PC-3 (cell line): Measurements from ENCODE around the gene PI4KA. TPM values are rescaled to one million over a fixed set of nuclear protein-coding genes. Genes with fewer than 3 reads are reported as not detected.

ENCODE experiments used
- ATAC-seq: fragments of 200-7000 bp; cut with Tn5 transposase; 2 replicates; pipeline ENCODE4 v1.9.1; 2020; ENCODE audit warnings: mild to moderate bottlenecking, moderate library complexity
- BruUV-seq: library from RNA; stranded (reverse); fragments of 400-500 nt; replicated peaks from 2 replicates; lab custom pipeline; 2021; lab: Mats Ljungman, UMichigan
- CTCF ChIA-PET: fragments of 300-600 bp; sonication (Branson Sonifier 250); formaldehyde crosslinking; loops from one replicate; lab custom pipeline; 2022; ENCODE audit warnings: antibody characterized with exemption; lab: Charles Lee
- POLR2A ChIA-PET: fragments of 300-600 bp; sonication (Branson Sonifier 250); formaldehyde crosslinking; loops from one replicate; lab custom pipeline; 2022; ENCODE audit warnings: antibody characterized with exemption; ENCODE audit not compliant: unreplicated experiment; lab: Charles Lee
- DNase-seq: peaks from one replicate; pipeline ENCODE4 v3.0.0-alpha.2; 2015
- H2AFZ ChIP-seq: fragments of 300-600 bp; sonication (generic); 2 replicates; pipeline ENCODE4 v1.6.0; 2016; ENCODE audit warnings: antibody characterized with exemption, low read length
- H3F3A ChIP-seq: fragments of 300-600 bp; sonication (generic); one replicate; pipeline ENCODE4 v1.6.0; 2017; ENCODE audit warnings: antibody characterized with exemption, low read length, control low read depth, mild to moderate bottlenecking; ENCODE audit not compliant: unreplicated experiment
- H3K27ac ChIP-seq: fragments of 300-600 bp; sonication (generic); 2 replicates; pipeline ENCODE4 v1.5.1; 2016; ENCODE audit warnings: mild to moderate bottlenecking, low read length
- H3K27me3 ChIP-seq: fragments of 300-600 bp; sonication (generic); 2 replicates; pipeline ENCODE4 v1.6.1; 2016; ENCODE audit warnings: low read length, mixed read lengths
- H3K36me3 ChIP-seq: fragments of 300-600 bp; sonication (generic); 2 replicates; pipeline ENCODE4 v1.6.1; 2016; ENCODE audit warnings: low read depth, mixed run types, low read length, mixed read lengths
- H3K4me1 ChIP-seq: fragments of 300-600 bp; sonication (generic); 2 replicates; pipeline ENCODE4 v1.5.1; 2016; ENCODE audit warnings: low read length; ENCODE audit not compliant: insufficient read depth
- H3K4me2 ChIP-seq: fragments of 300-600 bp; sonication (generic); 2 replicates; pipeline ENCODE4 v1.6.0; 2016; ENCODE audit warnings: low read length
- H3K4me3 ChIP-seq: fragments of 300-600 bp; sonication (generic); 2 replicates; pipeline ENCODE4 v1.5.1; 2016; ENCODE audit warnings: mild to moderate bottlenecking, low read length, mixed read lengths
- H3K79me2 ChIP-seq: fragments of 300-600 bp; sonication (generic); 2 replicates; pipeline ENCODE4 v1.6.1; 2017; ENCODE audit warnings: low read length, mixed read lengths
- H3K9ac ChIP-seq: fragments of 300-600 bp; sonication (generic); 2 replicates; pipeline ENCODE4 v1.6.0; 2016; ENCODE audit warnings: mild to moderate bottlenecking, low read length
- H3K9me2 ChIP-seq: fragments of 300-600 bp; sonication (generic); replicated peaks from 2 replicates; pipeline ENCODE4 v1.6.1; 2016; ENCODE audit warnings: mixed run types, low read length, mixed read lengths
- H3K9me3 ChIP-seq: fragments of 300-600 bp; sonication (generic); 2 replicates; pipeline ENCODE4 v1.6.1; 2016; ENCODE audit warnings: low read length, mixed read lengths
- H4K20me1 ChIP-seq: fragments of 300-600 bp; sonication (generic); 2 replicates; pipeline ENCODE4 v1.6.1; 2016; ENCODE audit warnings: low read length, mixed read lengths
- CTCF ChIP-seq: fragments of 300-600 bp; sonication (generic); conservative IDR thresholded peaks from 2 replicates; pipeline ENCODE4 v1.5.1; 2017; ENCODE audit warnings: antibody characterized with exemption, low read depth, mild to moderate bottlenecking, low read length
- EZH2 ChIP-seq: fragments of 300-600 bp; sonication (generic); IDR thresholded peaks from one replicate; pipeline ENCODE4 v1.6.1; 2017; ENCODE audit warnings: antibody characterized with exemption, mild to moderate bottlenecking, low read length; ENCODE audit not compliant: unreplicated experiment
- EZH2phosphoT487 ChIP-seq: fragments of 300-600 bp; sonication (generic); IDR thresholded peaks from 2 replicates; pipeline ENCODE4 v1.6.1; 2018; ENCODE audit warnings: mild to moderate bottlenecking, antibody characterized with exemption, low read length, borderline replicate concordance
- intact Hi-C: fragments of 100-400 bp; cut with micrococcal nuclease; formaldehyde crosslinking; loops from 2 replicates; pipeline ENCODE4 v1.9.0; 2023
- total RNA-seq: library from RNA; depleted of rRNA; stranded (reverse); fragments of >200 nt; gene quantifications from 2 replicates; pipeline ENCODE4 v1.2.3, GENCODE V29; 2014; rRNA removed

Gene PI4KA
- total RNA-seq, 1 experiment from 2014 or later: 39.7 TPM

DNA sequence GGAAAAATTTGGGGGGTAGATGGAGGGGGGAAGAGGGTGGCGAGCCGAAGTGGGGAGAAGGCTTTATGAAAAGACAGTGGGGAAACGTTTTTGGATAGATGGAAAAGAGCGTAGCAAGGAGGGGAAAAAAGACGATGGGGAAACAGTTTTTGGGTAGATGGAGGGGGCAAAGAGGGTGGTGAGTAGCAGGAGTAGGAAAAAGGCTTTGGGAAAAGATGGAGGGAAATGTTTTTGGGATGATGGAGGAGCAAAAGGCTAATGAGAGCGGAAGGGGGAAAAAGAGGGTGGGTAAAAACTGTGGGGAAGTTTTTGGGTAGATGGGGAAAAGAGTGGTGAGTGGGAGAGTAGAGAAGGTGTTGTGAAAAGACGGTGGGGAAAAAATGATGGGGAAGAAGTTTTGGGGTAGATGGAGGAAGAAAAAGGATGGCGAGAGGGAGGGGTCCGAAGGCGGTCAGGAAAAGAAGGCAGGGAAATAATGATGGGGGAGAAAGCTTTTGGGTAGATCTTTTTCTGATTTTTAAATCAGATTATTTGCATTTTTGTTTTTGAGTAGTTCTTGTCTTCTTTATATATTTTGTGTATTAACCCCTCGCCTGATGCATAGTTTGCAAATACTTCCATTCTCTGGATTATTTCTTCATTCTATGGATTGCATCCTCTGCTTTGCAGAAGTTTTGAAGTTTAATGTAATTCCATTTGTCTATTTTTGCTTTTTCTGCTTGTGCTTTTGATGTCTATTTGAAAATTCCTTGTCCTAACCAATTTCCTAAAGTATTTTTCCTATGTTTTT lies 200.0 kb downstream of the PI4KA start:
- CTCF ChIA-PET: no interaction called here
- no peak for ATAC-seq

GRCh38 chr22:20657963-20658362 lies 200.6 kb downstream of the PI4KA start:
- H3K9me2 ChIP-seq: no peaks in the 10 kb centered on the region
- BruUV-seq: no TSS peak
- H3K79me2 ChIP-seq: no peaks in the 10 kb centered on the region
- no peak overlapping the region for H3K4me3 ChIP-seq
- no peak for ATAC-seq
- H3K27ac ChIP-seq: no peak overlapping the region
- no peak overlapping the region for H3K4me2 ChIP-seq
- H3K27me3 ChIP-seq: peaks cover 36% of the 10 kb centered on the region
- no peak overlapping the region for H3K9ac ChIP-seq
- CTCF ChIA-PET: no interaction called here
- no peaks in the 10 kb centered on the region for H3K9me3 ChIP-seq
- H3F3A ChIP-seq: no peaks in the 10 kb centered on the region
- H4K20me1 ChIP-seq: no peaks in the 10 kb centered on the region
- H2AFZ ChIP-seq: no peak overlapping the region
- H3K4me1 ChIP-seq: no peaks in the 10 kb centered on the region
- H3K36me3 ChIP-seq: no peaks in the 10 kb centered on the region
- TF ChIP-seq EZH2phosphoT487 (no peak), CTCF (no peak), EZH2 (no peak)
- intact Hi-C loops: no loop called here
- POLR2A ChIA-PET: no interaction called here
- DNase-seq: no peak

More for the DNA sequence above, 200.0 kb downstream of the PI4KA start:
- H3K9ac ChIP-seq: no peak overlapping the region
- H4K20me1 ChIP-seq: no peaks in the 10 kb centered on the region
- peaks cover 36% of the 10 kb centered on the region for H3K27me3 ChIP-seq
- BruUV-seq: no TSS peak
- POLR2A ChIA-PET: no interaction called here
- intact Hi-C loops: no loop called here
- no peaks in the 10 kb centered on the region for H3K9me3 ChIP-seq
- no peaks in the 10 kb centered on the region for H3F3A ChIP-seq
- no peaks in the 10 kb centered on the region for H3K36me3 ChIP-seq
- no peak overlapping the region for H3K27ac ChIP-seq
- no peaks in the 10 kb centered on the region for H3K4me1 ChIP-seq
- no peak overlapping the region for H3K4me2 ChIP-seq
- H2AFZ ChIP-seq: no peak overlapping the region
- H3K79me2 ChIP-seq: no peaks in the 10 kb centered on the region
- H3K4me3 ChIP-seq: no peak overlapping the region
- no peak for TF ChIP-seq EZH2
- TF ChIP-seq CTCF: no peak
- no peaks in the 10 kb centered on the region for H3K9me2 ChIP-seq
- DNase-seq: no peak

Other genes starting within 250 kb of the PI4KA start
- 2.9 and 3.0 TPM in 2 replicates for gene SERPIND1, start 84.7 kb downstream of the PI4KA start, total RNA-seq
- 12.3 and 23.9 TPM in 2 replicates for gene SNAP29, start 196 bp upstream of the PI4KA start, total RNA-seq
- gene CRKL, start 58.6 kb upstream of the PI4KA start, total RNA-seq: 35.4 and 36.2 TPM in 2 replicates
- 0.98 and 1.5 TPM in 2 replicates for gene AIFM3, start 108.4 kb upstream of the PI4KA start, total RNA-seq
- 41.0 and 49.3 TPM in 2 replicates for gene LZTR1, start 123.5 kb upstream of the PI4KA start, total RNA-seq
- gene THAP7, start 143.3 kb upstream of the PI4KA start, total RNA-seq: 43.0 and 44.3 TPM in 2 replicates
- 1.1 TPM in 1 of 2 replicates, not detected in the other for gene P2RX6, start 156.4 kb upstream of the PI4KA start, total RNA-seq
- gene SLC7A4, start 173.8 kb upstream of the PI4KA start, total RNA-seq: not detected in 2 replicates
- not detected in 2 replicates for gene LRRC74B, start 187.1 kb upstream of the PI4KA start, total RNA-seq